SK-N-SH (cell line): ENCODE measurements around the gene BRINP3. TPM values are rescaled to one million over a fixed set of nuclear protein-coding genes. Genes with fewer than 3 reads are reported as not detected.

ENCODE experiments used
- CTCF ChIA-PET: fragments of 300-600, 350-600 bp; formaldehyde crosslinking; extraction: SDS; loops from one replicate; lab custom pipeline; 2021; lab: Yijun Ruan, JAX
- POLR2A ChIA-PET: fragments of 350-600 bp; sonication (Branson Sonifier 250); formaldehyde crosslinking; extraction: SDS; loops from one replicate; lab custom pipeline; 2020; ENCODE audit warnings: antibody characterized with exemption, inconsistent platforms; lab: Yijun Ruan, JAX
- DNase-seq: peaks from one replicate; pipeline ENCODE4 v3.0.0; 2012
- H2AFZ ChIP-seq: fragments of 200-600 bp; sonication (generic); 2 replicates; pipeline ENCODE4 v1.8.1; 2016; ENCODE audit warnings: antibody characterized with exemption, mild to moderate bottlenecking, low read depth
- H3F3A ChIP-seq: fragments of 200-600 bp; sonication (generic); replicated peaks from 2 replicates; pipeline ENCODE3; 2016; ENCODE audit warnings: antibody characterized with exemption, mild to moderate bottlenecking; ENCODE audit not compliant: insufficient read depth
- H3K27ac ChIP-seq, 2 experiments: fragments of 200-500 bp in 1 of 2; fragments of 200-600 bp in 1 of 2; sonication (Bioruptor generic) in 1 of 2; sonication (generic), shearing (Covaris generic) in 1 of 2; 2 replicates each; pipeline versions ENCODE4 v1.5.1 to v1.6.1; 2014 to 2016; ENCODE audit warnings: low read depth in 2 of 2, inconsistent platforms in 1 of 2, low read length in 1 of 2, mild to moderate bottlenecking in 1 of 2, mixed read lengths in 1 of 2
- H3K27me3 ChIP-seq: fragments of 200-600 bp; sonication (generic), shearing (Covaris generic); 2 replicates; pipeline ENCODE4 v1.6.1; 2016; ENCODE audit warnings: mixed run types; ENCODE audit not compliant: insufficient read depth
- H3K36me3 ChIP-seq, 2 experiments: fragments of 200-500 bp in 1 of 2; fragments of 200-600 bp in 1 of 2; sonication (Bioruptor generic) in 1 of 2; sonication (generic) in 1 of 2; replicated peaks in 1 of 2; 2 replicates each; pipeline versions ENCODE3 to v1.5.1; 2014 to 2016; ENCODE audit warnings: low read length in 1 of 2, mild to moderate bottlenecking in 1 of 2; ENCODE audit not compliant: insufficient read depth in 2 of 2, control insufficient read depth in 1 of 2
- H3K4me1 ChIP-seq, 2 experiments: fragments of 200-500 bp in 1 of 2; fragments of 200-600 bp in 1 of 2; sonication (Bioruptor generic) in 1 of 2; sonication (generic), shearing (Covaris generic) in 1 of 2; 2 replicates each; pipeline versions ENCODE4 v1.5.1 to v1.6.1; 2014 to 2016; ENCODE audit warnings: low read depth in 1 of 2, low read length in 1 of 2, mixed run types in 1 of 2; ENCODE audit not compliant: insufficient read depth in 2 of 2, control insufficient read depth in 1 of 2
- H3K4me2 ChIP-seq: fragments of 200-600 bp; sonication (generic), shearing (Covaris generic); 2 replicates; pipeline ENCODE4 v1.6.1; 2017; ENCODE audit warnings: mixed run types
- H3K4me3 ChIP-seq, 2 experiments: fragments of 200-500 bp in 1 of 2; fragments of 200-600 bp in 1 of 2; sonication (Bioruptor generic) in 1 of 2; sonication (generic), shearing (Covaris generic) in 1 of 2; 2 replicates each; pipeline versions ENCODE4 v1.5.1 to v1.8.1; 2014 to 2016; ENCODE audit warnings: low read depth in 2 of 2, inconsistent platforms in 1 of 2, low read length in 1 of 2, mild to moderate bottlenecking in 1 of 2, mixed read lengths in 1 of 2, moderate library complexity in 1 of 2
- H3K79me2 ChIP-seq: fragments of 200-600 bp; sonication (generic); 2 replicates; pipeline ENCODE4 v1.8.1; 2017; ENCODE audit warnings: mild to moderate bottlenecking; ENCODE audit not compliant: insufficient read depth
- H3K9ac ChIP-seq: fragments of 200-600 bp; sonication (generic); 2 replicates; pipeline ENCODE4 v1.6.1; 2017; ENCODE audit warnings: mixed run types
- H3K9me2 ChIP-seq: fragments of 200-600 bp; sonication (generic); 2 replicates; pipeline ENCODE4 v1.6.1; 2017; ENCODE audit warnings: mixed run types
- H3K9me3 ChIP-seq: fragments of 200-600 bp; sonication (generic); 2 replicates; pipeline ENCODE4 v1.6.1; 2017; ENCODE audit warnings: mixed run types, mild to moderate bottlenecking, moderate library complexity
- H4K20me1 ChIP-seq: fragments of 200-600 bp; sonication (generic); 2 replicates; pipeline ENCODE4 v1.6.1; 2017; ENCODE audit warnings: mild to moderate bottlenecking, mixed run types; ENCODE audit not compliant: insufficient read depth
- EP300 ChIP-seq, 2 experiments: IDR thresholded peaks; 2 replicates each; pipeline versions ENCODE4 v1.4.0 to v1.6.1; 2012; ENCODE audit warnings: borderline replicate concordance in 1 of 2, low read depth in 1 of 2, low read length in 1 of 2
- EZH2phosphoT487 ChIP-seq: fragments of 200-600 bp; sonication (generic); IDR thresholded peaks from 2 replicates; pipeline ENCODE4 v1.6.1; 2017; ENCODE audit warnings: low read depth, mixed run types, mild to moderate bottlenecking, antibody characterized with exemption, moderate library complexity, borderline replicate concordance
- FOSL2 ChIP-seq: IDR thresholded peaks from 2 replicates; pipeline ENCODE4 v1.4.0; 2012; ENCODE audit warnings: low read depth, mild to moderate bottlenecking, moderate library complexity, borderline replicate concordance
- FOXM1 ChIP-seq: IDR thresholded peaks from 2 replicates; pipeline ENCODE4 v1.4.0; 2012; ENCODE audit warnings: low read depth, mild to moderate bottlenecking
- GABPA ChIP-seq: IDR thresholded peaks from 2 replicates; pipeline ENCODE4 v1.4.0; 2012; ENCODE audit warnings: low read depth, mild to moderate bottlenecking
- JUND ChIP-seq: IDR thresholded peaks from 2 replicates; pipeline ENCODE4 v1.4.0; 2012
- MEF2A ChIP-seq: IDR thresholded peaks from 2 replicates; pipeline ENCODE4 v1.4.0; 2012; ENCODE audit warnings: low read depth, borderline replicate concordance
- MXI1 ChIP-seq: IDR thresholded peaks from 2 replicates; pipeline ENCODE4 v1.6.1; 2012; ENCODE audit warnings: mild to moderate bottlenecking, low read depth, low read length, improper control_type of control experiment
- NRF1 ChIP-seq: IDR thresholded peaks from 2 replicates; pipeline ENCODE4 v1.6.1; 2012; ENCODE audit warnings: low read depth, mild to moderate bottlenecking, low read length
- RCOR1 ChIP-seq: fragments of 150-350 bp; IDR thresholded peaks from 2 replicates; pipeline ENCODE4 v1.6.1; 2017; ENCODE audit warnings: antibody characterized with exemption, low read length
- SMC3 ChIP-seq: IDR thresholded peaks from 2 replicates; pipeline ENCODE4 v1.6.1; 2012; ENCODE audit warnings: low read depth, low read length, improper control_type of control experiment
- TCF12 ChIP-seq: IDR thresholded peaks from 2 replicates; pipeline ENCODE4 v1.4.0; 2012
- TEAD4 ChIP-seq: IDR thresholded peaks from 2 replicates; pipeline ENCODE4 v1.4.0; 2012; ENCODE audit warnings: mild to moderate bottlenecking, borderline replicate concordance; ENCODE audit not compliant: insufficient read depth
- WGBS: methylation state at CpG from one replicate; pipeline ENCODE4 v1.1.6; 2017; ENCODE audit warnings: low lambda C conversion rate; 5-methylcytosine and 5-hydroxymethylcytosine counted together
- polyA plus RNA-seq, 3 experiments: library from polyadenylated mRNA; depleted of rRNA; stranded (reverse); fragments of >200 nt; gene quantifications; 2 replicates each; pipeline ENCODE4 v1.2.3, GENCODE V29; 2012
- TF ChIP-seq, protein P1 (sequence below): IDR thresholded peaks from 2 replicates; pipeline ENCODE4; 2012
- TF ChIP-seq, protein P2 (sequence below): IDR thresholded peaks from 2 replicates; pipeline ENCODE4 v1.4.0; 2012; ENCODE audit warnings: low read depth
- TF ChIP-seq, protein P3 (sequence below): fragments of 150-350 bp; IDR thresholded peaks from 2 replicates; pipeline ENCODE4 v1.6.1; 2017; ENCODE audit warnings: antibody characterized with exemption, low read length, low read depth, borderline replicate concordance
- TF ChIP-seq, protein P4 (sequence below): IDR thresholded peaks from 2 replicates; pipeline ENCODE4 v1.4.0; 2012; ENCODE audit warnings: low read depth, borderline replicate concordance
- TF ChIP-seq, protein P5 (sequence below): fragments of 150-350 bp; IDR thresholded peaks from 2 replicates; pipeline ENCODE4 v1.6.1; 2016; ENCODE audit warnings: mild to moderate bottlenecking, low read depth, low read length

Gene BRINP3
- polyA plus RNA-seq, 1 of the 3 experiments (the other 2 are of a cell fraction), result not detected

DNA sequence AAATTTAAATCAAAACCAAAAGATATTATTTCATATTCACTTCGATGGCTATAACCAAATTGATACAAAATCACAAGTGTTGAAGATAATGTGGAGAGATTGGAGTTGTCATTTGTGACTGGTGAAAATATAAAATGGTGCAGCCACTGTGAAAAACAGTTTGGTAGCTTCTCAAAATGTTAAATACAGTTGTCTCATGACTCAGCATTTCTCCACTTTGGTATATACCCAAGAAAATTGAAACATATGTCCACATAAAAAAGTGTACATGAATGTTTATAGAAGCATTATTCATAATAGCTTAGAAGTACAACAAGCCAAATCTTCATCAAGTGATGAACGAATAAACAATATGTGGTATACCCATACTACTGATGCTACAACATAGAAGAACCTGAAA lies 318.5 kb downstream of the BRINP3 start:
- Histone ChIP-seq H3K4me3 (no peak overlapping the region), H3K36me3 (no peaks in the 10 kb centered on the region)
- DNase-seq, result no peak
- TF ChIP-seq JUND (no peak), TCF12 (no peak), MXI1 (no peak), EP300 (IDR thresholded peaks at IDR 0.05; ENCODE audit: borderline replicate concordance in 1 of 2, low read depth in 1 of 2, low read length in 1 of 2) (no peak), NRF1 (no peak), FOSL2 (no peak), EZH2phosphoT487 (no peak)
- TF ChIP-seq, protein P1, sequence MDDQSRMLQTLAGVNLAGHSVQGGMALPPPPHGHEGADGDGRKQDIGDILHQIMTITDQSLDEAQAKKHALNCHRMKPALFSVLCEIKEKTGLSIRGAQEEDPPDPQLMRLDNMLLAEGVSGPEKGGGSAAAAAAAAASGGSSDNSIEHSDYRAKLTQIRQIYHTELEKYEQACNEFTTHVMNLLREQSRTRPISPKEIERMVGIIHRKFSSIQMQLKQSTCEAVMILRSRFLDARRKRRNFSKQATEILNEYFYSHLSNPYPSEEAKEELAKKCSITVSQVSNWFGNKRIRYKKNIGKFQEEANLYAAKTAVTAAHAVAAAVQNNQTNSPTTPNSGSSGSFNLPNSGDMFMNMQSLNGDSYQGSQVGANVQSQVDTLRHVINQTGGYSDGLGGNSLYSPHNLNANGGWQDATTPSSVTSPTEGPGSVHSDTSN, result no peak
- TF ChIP-seq, protein P2, sequence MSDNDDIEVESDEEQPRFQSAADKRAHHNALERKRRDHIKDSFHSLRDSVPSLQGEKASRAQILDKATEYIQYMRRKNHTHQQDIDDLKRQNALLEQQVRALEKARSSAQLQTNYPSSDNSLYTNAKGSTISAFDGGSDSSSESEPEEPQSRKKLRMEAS, result no peak
- TF ChIP-seq, protein P3, sequence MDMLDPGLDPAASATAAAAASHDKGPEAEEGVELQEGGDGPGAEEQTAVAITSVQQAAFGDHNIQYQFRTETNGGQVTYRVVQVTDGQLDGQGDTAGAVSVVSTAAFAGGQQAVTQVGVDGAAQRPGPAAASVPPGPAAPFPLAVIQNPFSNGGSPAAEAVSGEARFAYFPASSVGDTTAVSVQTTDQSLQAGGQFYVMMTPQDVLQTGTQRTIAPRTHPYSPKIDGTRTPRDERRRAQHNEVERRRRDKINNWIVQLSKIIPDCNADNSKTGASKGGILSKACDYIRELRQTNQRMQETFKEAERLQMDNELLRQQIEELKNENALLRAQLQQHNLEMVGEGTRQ, result no peak
- TF ChIP-seq, protein P4, sequence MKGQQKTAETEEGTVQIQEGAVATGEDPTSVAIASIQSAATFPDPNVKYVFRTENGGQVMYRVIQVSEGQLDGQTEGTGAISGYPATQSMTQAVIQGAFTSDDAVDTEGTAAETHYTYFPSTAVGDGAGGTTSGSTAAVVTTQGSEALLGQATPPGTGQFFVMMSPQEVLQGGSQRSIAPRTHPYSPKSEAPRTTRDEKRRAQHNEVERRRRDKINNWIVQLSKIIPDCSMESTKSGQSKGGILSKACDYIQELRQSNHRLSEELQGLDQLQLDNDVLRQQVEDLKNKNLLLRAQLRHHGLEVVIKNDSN, result no peak
- TF ChIP-seq, all 33 proteins: peak for 0
- no peaks in the 10 kb centered on the region for H4K20me1 ChIP-seq
- no peak overlapping the region for H3K9ac ChIP-seq
- H3K4me2 ChIP-seq, result no peak overlapping the region
- no peaks in the 10 kb centered on the region for H3K9me2 ChIP-seq
- WGBS, result 54% methylated on average over 2 of the region's 2 CpGs
- H3K27ac ChIP-seq, result no peak overlapping the region
- no peaks in the 10 kb centered on the region for H3K79me2 ChIP-seq
- peaks cover 4% of the 10 kb centered on the region for H3F3A ChIP-seq
- H3K9me3 ChIP-seq, result no peaks in the 10 kb centered on the region
- H2AFZ ChIP-seq, result no peak overlapping the region
- CTCF ChIA-PET, result no interaction called here
- no peaks in the 10 kb centered on the region for H3K4me1 ChIP-seq
- H3K27me3 ChIP-seq, result no peaks in the 10 kb centered on the region
- POLR2A ChIA-PET, result no interaction called here

DNA sequence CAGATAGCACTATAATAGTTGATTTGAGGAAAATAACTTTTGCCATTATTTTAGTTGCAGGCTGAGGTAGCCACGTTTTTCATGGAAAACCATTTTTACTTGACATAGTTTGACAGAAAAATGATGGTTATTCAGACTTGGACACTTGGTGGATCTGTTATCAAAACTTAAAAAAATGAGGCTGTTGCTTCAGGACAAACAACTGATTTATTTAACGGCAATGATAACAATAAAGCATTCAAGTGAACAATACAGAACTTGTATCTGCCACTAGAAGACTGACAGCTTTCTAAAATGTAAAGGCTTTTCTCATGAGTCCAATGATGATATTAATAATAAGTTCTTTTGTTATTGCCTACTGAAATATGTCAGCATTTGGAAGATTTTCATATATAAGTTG lies 322.9 kb downstream of the BRINP3 start:
- Histone ChIP-seq H2AFZ (no peak overlapping the region), H3K4me1 (no peaks in the 10 kb centered on the region), H3K79me2 (no peaks in the 10 kb centered on the region), H3K4me3 (no peak overlapping the region), H3K9me3 (no peaks in the 10 kb centered on the region), H3K9ac (no peak overlapping the region), H3K27ac (no peak overlapping the region), H3F3A (no peaks in the 10 kb centered on the region), H3K36me3 (no peaks in the 10 kb centered on the region), H3K27me3 (no peaks in the 10 kb centered on the region), H3K9me2 (no peaks in the 10 kb centered on the region), H3K4me2 (no peak overlapping the region), H4K20me1 (no peaks in the 10 kb centered on the region)
- no peak for TF ChIP-seq SMC3
- TF ChIP-seq NRF1, result no peak
- TF ChIP-seq, protein P5, sequence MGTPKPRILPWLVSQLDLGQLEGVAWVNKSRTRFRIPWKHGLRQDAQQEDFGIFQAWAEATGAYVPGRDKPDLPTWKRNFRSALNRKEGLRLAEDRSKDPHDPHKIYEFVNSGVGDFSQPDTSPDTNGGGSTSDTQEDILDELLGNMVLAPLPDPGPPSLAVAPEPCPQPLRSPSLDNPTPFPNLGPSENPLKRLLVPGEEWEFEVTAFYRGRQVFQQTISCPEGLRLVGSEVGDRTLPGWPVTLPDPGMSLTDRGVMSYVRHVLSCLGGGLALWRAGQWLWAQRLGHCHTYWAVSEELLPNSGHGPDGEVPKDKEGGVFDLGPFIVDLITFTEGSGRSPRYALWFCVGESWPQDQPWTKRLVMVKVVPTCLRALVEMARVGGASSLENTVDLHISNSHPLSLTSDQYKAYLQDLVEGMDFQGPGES, result no peak
- no peak for TF ChIP-seq GABPA
- no peak for TF ChIP-seq FOXM1
- TF ChIP-seq FOSL2, result no peak
- TF ChIP-seq, protein P3, result no peak
- TF ChIP-seq RCOR1, result no peak
- TF ChIP-seq EP300 (IDR thresholded peaks at IDR 0.05; ENCODE audit: borderline replicate concordance in 1 of 2, low read depth in 1 of 2, low read length in 1 of 2), result no peak
- TF ChIP-seq TEAD4, result no peak
- TF ChIP-seq, protein P4, result no peak
- TF ChIP-seq MXI1, result no peak
- no peak for TF ChIP-seq MEF2A
- ChIA-PET POLR2A (no interaction called here), CTCF (no interaction called here)
- DNase-seq, result no peak
- WGBS, result 46% methylated on average over 2 of the region's 2 CpGs
